ENCODE results near the gene NCBP3.
"Not testable (repeated sequence)": the region's sequence is repeated elsewhere in the genome, so short reads cannot be mapped to it uniquely, and the experiment has no call there.

Gene NCBP3

GRCh38 chr17:3846437-3847164 is 555 bp upstream of the NCBP3 start:
- DNase-seq (ENCODE audit: low spot score): no peak

- no peak for DNase-seq (ENCODE audit: low spot score)
These were observed 790 bp downstream of the NCBP3 start for GRCh38 chr17:3845291-3845620.

DNA sequence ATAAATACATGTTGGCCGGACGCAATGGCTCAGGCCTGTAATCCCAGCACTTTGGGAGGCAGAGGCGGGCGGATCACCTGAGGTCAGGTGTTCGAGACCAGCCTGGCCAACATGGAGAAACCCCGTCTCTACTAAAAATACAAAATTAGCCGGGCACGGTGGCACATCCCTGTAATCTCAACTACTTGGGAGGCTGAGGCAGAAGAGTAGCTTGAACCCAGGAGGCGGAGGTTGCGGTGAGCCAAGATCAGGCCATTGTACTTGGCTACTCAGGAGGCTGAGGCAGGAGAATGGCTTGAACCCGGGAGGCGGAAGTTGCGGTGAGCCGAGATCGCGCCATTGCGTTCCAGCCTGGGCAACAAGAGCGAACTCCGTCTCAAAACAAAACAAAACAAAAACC is 1.5 kb downstream of the NCBP3 start:
- DNase-seq (ENCODE audit: low spot score): not testable (repeated sequence)

DNA sequence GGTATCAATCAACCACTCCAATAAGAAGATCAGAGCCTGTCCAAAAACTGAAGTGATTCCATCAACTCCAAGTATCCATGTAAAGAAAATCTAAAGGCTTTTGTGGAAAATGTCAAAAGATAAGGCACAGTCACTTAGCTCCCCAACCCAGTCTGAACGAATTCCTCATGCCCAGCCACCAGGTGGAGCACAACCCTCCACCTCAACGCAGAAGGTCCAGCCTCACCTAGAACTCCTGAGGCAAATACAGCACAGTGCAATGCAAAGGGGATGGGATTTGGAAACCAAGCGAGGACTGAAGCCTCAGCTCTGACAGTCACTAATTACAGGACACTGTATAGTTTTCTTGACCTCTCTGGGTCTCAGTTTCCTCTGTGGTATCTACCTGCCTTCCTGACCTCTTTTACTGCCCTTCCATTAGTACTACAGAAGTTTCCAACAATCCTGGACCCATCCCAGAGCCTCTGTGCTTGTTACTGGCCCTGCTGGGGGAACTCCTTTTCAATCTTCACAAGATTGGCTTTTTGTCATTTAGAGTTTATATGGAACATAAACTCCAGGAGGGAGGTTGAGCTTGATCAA is 2.0 kb downstream of the NCBP3 start:
- peak; percentile 16 for DNase-seq (ENCODE audit: low spot score)

DNA sequence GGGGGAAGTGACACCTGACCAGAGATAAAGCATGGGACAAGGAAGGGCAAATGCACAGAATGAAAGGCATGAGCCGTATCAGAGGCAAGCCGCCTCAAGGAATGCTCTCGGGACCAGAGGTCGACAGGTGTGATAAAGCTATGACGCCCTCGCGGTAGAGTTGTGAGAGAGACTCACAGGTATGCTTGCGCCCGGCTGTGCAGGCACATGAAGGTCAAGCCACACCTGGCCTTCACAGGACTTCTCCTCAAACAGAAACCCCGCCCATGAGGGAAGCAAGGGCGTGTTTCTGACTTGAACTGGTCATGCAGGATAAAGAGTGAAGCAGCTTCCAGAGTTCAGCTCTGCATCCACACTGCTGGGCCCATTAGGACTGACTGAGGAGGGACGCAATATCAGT is 7.8 kb downstream of the NCBP3 start:
- no peak for DNase-seq (ENCODE audit: low spot score)

- DNase-seq (ENCODE audit: low spot score): no peak
These were observed 9.5 kb downstream of the NCBP3 start for GRCh38 chr17:3836551-3836950.

DNA sequence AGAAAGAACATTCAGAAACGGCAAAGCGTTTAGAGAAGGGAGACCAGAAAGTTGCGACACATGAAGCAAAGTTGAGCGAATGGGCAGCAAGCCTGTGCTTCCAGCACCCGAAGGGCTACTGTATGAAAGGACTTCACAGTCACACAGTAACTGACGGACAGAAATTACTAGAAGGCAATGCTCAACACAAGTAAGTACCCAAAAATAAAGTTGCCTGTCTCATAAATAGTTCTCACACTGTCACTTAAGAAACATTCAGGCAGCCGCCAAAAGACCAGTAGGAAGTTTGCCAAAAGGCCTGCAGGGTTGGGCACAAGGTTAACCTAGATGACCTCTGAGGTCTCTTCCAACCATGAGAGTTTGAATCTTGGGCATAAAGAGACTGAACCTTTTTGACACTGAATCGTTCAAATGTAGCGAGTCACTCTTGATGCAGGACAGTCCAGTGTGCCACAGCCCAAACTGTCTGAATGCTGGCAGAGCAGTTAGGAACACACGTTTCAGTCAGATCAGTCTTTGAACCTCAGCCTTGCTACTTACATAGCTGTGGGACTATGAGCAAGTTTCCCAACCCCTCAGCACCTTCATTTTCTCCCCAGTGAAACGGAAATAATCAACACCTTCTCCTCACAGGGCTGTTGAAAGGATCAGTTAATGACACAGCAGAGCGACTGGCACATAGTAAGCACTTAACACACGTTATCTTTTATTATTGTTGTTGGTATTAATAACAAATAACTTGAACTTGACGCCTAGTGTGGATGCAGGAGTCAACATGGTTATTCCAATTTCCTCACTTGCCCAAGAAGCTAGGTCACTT is 10.4 kb downstream of the NCBP3 start:
- peak; percentile 6 for DNase-seq (ENCODE audit: low spot score)

DNA sequence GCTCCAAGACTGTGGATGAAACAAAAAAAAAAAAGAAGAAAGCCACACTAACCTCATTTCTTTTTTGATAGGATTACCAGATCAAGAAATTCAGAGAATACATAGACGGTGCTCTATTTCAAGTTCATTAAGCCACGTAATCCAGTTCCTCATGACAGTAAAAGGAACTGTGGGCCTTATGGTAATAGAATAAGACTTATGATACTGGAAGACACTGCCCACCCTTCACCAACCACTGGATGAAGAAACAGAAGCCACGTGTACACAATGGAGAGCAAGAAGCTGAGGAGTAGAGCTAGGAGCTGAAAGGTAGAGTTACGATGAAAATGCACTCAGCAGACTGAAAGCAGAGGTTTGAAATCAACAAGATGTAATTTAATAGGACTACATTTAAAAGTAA is 11.2 kb downstream of the NCBP3 start:
- no peak for DNase-seq (ENCODE audit: low spot score)

DNA sequence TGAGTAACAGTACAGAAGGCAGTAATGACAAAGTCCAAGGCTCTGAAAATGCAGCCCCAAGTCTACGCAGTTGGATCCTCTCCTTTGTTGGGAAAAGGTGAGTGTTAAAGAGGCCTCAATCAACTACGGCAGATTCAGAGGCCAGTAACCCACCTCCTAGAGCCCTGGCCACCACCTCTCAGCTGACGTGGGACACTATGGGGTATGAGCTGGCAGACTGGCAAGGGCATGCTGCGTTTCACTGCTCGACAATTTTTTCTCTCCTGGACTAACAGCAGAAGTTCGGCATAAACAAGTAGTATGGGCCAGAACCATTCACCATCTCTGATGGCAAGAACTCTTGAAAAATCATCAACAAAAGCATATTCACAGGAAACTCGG is 17.2 kb downstream of the NCBP3 start:
- DNase-seq (ENCODE audit: low spot score): no peak

- DNase-seq (ENCODE audit: low spot score): no peak
These were observed 17.7 kb downstream of the NCBP3 start for GRCh38 chr17:3828151-3828851.

GRCh38 chr17:3827124-3827773 is 18.8 kb downstream of the NCBP3 start:
- peak; percentile 71 for DNase-seq (ENCODE audit: low spot score)

- no peak for DNase-seq (ENCODE audit: low spot score)
These were observed 19.9 kb downstream of the NCBP3 start for GRCh38 chr17:3826191-3826590.

DNA sequence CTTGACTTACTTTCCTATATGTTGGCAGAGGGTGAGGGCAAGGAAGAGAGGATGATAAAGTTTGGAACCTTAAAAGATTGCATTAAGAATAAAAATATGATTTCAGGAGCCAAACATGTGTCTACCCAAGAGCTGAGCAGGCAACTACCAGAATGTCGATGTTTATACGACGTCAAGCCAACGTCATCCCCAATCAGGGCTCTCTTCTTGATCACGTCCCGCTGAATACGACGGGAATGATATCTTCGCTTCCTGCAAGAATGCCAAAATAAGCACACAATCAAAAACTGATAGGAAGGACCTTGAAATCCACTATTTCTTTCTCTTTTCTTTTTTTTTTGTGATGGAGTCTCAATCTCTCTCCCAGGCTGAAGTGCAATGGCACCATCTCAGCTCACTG is 24.9 kb downstream of the NCBP3 start:
- DNase-seq (ENCODE audit: low spot score): no peak

GRCh38 chr17:3818786-3819185 is 27.3 kb downstream of the NCBP3 start:
- no peak for DNase-seq (ENCODE audit: low spot score)

- DNase-seq (ENCODE audit: low spot score): no peak
These were observed 28.0 kb downstream of the NCBP3 start for GRCh38 chr17:3817851-3818605.

- DNase-seq (ENCODE audit: low spot score): no peak
These were observed 30.1 kb downstream of the NCBP3 start for GRCh38 chr17:3815925-3816324.

GRCh38 chr17:3815122-3815521 is 30.9 kb downstream of the NCBP3 start:
- no peak for DNase-seq (ENCODE audit: low spot score)

GRCh38 chr17:3814361-3814760 is 31.7 kb downstream of the NCBP3 start:
- no peak for DNase-seq (ENCODE audit: low spot score)

DNA sequence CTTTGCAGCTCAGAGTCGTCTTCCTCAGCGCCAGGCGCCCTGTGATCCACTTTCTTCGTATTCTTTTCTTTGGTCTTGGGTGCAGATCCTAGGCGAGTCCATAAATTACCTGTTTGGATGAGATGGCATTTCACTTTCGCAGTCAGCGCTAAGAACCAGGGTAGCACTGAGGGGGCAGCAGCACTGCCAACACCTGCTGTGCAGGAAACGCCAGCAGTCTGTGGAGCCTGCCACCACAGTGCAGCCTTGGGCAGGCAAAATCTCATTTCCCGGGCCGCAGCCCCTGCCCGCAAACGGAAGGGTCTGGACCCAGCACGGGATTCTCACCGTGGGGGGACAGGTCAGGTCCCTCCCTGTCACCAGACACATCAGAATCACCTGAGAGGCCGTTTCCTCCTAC is 32.9 kb downstream of the NCBP3 start:
- DNase-seq (ENCODE audit: low spot score): no peak

DNA sequence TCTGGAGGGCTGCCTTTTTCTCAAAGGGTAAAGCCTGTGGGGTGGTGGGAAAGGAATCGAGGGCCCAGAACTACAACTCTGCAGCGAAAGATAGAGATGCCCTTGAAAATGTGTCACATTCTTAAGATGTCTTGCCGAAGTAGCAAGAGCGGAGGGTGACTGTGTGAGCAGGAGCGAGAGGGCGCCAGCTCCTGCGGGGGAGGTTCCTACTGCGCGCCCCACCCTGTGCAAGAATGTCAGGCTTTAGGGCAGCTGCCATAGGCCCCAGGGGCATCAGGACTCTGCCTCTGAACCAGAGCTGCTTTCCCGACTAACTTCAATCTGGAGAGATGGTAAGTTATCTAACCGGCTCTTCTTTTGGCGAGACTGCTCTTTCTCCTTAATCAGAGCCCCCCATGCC is 33.3 kb downstream of the NCBP3 start:
- no peak for DNase-seq (ENCODE audit: low spot score)

- no peak for DNase-seq (ENCODE audit: low spot score)
These were observed 33.8 kb downstream of the NCBP3 start for GRCh38 chr17:3812284-3812683.

GRCh38 chr17:3810019-3810418 is 36.0 kb downstream of the NCBP3 start:
- no peak for DNase-seq (ENCODE audit: low spot score)

Measured in COLO829 (cell line).